NCI-H748 (cell line): Measurements from ENCODE around the gene PRKCH.

Experiments used
- DNase-seq: peaks from one replicate; lab custom pipeline; 2025; ENCODE audit not compliant: unreplicated experiment; lab: John Stamatoyannopoulos, UW

PRKCH gene

DNA sequence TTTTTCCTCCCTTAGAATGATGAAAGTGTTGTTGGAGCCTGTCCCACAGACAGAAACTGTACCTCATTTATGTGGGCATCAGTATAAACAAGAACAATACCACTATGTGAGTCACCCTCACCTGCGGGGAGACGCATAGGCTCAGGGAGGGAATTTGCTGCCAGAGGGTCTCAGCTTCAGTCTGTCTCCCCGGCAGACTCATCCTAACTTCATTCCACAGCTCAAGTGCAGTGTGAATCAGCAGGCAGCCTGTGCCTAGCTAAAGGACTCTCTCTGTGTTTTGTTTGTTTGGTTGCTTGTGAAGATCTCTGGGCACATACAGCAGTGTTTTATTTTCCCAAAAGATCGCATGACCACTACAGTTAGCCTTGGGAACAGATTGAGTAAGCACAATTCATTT lies 98.9 kb downstream of the PRKCH start:
- DNase-seq = no peak

DNA sequence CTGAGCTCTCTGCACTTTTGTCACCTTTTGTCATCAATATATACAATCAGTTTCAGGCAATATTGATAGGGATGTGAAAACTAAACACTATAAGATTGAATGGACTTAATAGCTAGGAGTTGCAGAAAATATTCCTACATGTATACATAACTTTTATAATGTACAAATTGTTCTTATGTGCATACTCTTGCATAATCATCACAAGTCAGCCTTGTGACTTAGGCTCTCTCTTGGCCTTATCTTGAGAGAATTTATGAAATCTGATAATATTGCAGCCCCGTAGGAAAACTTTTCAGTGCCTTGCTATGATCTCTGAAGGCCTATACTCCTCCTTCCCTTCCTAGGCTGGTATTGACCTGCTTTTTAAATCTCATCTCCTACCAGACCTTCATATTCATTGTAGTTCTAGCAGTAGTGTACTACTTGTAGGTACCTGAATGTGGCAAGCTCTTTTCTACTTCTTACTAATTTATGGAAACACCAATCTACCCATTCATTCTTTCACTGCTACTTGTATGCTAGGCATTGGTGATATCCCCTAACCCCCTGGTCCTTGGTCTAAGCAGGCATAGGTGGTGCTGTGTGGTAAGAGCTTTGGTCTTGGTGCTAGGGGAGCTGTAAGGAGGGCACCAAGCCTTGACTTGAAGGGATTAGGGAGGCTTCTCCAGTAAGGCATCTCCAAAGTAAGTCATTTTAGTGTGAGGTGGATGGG lies 100.0 kb downstream of the PRKCH start:
- no peak for DNase-seq

DNA sequence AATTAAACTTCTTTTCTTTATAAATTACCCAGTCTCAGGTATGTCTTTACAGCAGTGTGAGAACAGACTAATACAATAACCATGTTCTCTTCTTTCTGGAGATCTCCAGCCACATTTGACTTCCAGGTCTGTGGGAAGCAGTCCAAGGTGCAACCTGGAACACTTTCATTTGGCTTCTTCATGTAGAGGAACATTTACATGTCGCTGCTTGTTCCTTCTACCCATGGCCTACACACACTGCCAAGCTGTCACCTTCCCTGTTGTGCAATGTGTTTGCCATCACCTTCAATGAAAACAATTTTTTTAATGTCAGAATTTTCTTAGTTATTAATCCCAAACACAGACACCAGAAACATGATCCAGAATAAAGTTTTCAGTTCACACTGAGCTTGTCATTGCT lies 104.7 kb downstream of the PRKCH start:
- no peak for DNase-seq

DNA sequence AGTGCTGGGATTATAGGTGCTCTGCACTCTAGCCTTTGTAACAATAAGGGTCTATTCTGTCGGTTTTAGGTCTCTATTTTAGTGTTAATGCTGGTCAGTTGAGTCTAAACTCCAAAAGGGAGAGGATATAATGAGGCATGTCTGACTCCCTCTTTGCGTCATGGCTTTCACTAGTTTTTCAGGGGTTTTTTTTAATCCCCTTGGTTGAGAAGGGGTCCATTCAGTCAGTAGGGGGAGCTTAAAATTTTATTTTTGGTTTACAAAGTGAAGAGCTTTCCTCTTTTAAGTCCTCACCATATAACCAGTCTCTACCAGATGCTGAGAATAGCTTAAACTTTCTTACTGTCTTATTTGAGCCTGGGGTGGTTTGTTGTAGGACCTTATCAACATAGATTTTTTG lies 106.9 kb downstream of the PRKCH start:
- no peak for DNase-seq

DNA sequence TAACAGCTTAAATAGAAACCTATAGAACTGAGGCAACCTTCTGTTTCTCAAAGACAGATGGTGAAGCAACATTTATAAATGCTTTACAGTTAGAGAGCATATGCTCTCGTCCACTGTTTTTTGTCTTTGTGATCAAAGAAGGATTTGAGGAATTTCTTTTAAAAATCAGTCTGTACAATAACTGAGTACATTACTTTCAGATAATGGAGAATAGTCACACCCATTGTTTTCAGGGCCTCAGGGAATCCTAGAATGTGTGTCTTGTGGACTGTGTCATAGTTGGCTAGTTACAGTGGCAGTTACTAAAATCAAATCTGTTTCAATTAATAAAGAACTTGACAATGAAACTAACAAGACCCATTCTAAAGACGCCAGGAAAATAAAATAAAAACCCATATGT lies 107.9 kb downstream of the PRKCH start:
- no peak for DNase-seq

DNA sequence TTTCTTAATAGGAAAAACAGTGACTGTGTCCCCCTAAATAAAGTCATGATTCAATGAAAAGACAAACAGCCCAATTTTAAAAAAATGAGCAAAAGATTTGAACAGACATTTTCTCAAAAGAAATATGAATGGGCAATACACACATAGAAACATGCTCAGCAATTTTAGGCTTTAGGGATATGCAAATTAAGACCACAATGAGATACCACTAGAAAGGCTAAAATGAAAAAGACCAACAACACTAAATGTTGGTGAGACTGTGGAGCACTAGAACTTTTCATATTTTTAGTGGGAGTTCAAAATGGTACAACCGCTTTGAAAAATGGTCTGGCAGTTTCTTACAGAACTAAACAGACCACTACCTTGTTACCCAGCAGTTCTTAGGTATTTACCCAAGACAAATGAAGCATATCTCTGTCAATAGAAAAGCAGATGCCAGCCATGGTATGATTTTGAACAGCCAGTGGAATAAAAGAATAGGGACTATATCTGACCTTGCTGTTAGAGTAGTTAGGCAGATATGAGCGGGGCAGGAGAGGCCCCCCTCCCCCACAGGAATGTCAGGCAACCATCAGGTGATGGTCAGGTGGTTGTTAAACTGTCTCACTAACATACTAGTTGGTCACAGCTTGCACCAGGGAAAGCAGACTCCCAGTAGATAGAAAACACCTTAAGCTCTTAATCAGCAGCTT lies 108.8 kb downstream of the PRKCH start:
- DNase-seq = peak; percentile 84

DNA sequence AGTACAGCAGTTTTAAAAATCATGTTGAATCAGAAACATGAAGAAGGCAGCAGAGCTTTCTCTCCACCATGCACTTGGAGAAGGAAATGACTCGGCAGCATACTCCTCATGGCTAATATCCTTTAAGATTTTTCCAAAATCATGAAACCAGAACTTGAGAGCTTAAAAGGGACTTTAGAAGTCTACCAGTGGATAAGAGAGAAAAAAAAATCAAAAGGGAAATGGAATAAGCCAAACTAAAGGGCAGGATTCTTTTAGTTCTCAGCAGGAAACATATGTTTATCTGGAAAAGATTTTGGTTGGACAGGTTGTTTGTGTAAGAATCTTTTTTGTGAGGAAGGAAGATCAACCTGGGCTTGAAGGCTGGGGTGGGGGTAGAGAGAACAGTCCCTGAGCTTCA lies 111.8 kb downstream of the PRKCH start:
- no peak for DNase-seq

DNA sequence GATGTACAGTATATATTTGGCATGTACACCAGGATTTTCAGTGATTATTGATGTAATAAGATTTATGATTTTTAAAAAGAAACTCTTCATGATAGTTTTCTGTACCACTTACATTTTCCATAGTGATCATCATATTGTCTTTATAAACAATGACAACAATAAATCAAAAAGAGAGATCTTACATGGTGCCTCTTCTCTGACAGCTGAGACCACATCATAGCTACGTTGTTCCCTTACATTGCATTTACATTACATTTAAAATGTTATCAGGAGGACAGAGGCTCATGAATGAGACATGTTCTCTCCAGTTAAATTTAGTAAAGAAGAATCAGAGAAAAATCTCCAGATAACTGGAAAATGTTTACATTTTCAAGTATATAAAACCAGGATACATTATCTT lies 112.4 kb downstream of the PRKCH start:
- DNase-seq = no peak

DNA sequence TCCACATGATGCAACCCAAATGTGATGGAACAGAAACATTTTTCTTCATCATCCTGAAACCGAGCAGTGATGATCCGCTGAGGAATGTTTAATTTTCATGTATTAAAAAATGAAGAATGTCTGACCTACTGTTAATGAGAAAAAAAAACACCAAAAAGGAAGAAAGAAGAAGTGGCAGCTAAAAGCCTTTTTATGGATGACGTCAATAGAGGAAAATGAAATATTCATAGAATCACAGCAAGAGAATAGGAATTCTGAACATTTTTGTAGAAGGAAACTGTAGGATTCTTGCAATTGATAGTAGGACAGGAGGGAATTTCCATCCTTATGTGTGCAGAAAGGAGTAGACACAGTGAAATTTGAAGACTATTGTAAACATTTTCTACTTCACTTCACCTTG lies 112.9 kb downstream of the PRKCH start:
- no peak for DNase-seq

DNA sequence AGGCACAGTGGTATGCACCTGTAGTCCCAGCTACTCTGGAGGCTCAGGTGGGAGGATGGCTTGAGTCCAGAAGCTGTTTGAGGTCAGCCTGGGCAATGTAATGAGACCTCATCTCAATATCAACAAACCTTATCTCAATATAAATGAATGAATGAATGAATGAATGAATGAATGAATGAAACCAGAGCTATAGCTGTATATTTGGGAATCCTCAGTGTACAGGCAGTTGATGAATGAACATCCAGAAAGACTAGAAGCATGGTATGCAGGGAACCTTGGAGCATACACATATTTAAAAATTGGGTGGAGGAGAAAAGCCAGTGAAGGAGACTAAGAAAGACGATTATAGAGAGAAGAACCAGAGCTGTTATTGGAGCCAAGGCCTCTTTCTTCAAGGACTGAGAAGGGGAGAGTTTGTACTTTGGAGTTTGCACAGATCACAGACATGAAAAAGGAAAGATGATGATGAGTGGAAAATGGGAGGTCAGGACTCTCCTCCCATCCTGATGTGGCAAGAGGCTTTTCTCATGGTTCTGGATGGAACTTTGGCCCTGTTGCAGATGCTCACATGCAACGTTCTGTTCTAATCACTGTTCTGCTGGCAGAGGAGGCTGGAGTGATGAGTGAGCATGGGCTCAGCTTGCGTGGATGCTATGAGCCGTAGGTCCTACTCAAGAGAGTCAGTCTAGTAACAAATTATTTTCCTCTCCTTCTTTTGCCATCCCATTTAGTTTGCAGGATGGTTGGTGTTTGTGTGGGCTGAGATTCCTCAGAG lies 114.4 kb downstream of the PRKCH start:
- no peak for DNase-seq

DNA sequence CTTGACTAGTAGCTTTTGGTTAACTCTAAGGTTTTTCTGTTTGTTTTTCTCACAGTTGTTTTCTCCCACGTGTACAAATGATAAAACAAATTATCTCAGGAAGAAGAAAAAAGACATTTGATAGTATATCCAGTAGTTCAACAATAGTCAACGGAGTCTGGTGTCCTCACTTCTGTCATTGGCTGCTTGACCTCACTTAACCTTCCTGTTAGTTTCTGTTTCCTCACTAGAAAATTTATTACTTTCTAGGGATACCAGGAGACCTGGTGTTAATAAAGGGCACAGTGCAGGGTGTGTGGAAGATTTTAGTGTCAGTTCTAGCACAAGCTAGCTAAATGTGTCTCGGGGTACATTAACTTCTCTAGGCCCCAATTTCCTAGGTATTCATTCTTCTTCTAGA lies 116.0 kb downstream of the PRKCH start:
- DNase-seq = no peak

DNA sequence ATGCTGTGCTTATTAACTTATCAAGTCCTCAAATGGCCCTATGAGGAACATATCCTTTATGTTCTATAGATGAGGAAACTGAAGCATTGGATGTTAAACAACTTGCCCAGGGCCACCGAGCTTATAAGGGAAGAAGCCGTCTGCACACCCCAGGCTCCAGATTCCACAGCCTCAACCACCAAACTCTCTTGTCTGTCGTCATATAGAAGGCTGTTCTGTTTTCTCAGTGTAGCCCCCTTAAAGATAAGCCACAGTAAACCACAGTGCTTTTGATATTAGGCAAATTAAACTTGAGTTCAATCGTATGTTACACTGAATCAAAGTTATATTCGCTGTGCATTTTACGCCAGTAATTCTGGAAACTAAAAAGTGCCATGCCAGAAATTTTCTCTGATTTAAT lies 116.7 kb downstream of the PRKCH start:
- no peak for DNase-seq

DNA sequence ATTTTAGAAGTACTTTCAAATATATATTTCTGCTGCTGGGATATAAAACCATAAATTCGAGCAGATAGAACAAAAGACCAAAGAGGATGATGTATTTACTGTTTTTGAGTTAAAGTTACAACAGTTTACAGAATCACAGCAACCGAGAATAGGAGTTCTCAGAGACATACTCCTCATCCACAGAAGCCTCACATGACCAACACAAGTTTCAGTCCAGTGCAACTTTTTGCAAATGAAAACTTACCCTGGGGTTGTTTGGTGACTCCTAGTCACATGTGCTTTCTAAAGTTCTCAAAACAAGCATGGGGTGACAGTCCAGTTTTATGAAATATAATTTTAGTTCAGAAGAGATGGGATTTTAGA lies 117.1 kb downstream of the PRKCH start:
- no peak for DNase-seq

DNA sequence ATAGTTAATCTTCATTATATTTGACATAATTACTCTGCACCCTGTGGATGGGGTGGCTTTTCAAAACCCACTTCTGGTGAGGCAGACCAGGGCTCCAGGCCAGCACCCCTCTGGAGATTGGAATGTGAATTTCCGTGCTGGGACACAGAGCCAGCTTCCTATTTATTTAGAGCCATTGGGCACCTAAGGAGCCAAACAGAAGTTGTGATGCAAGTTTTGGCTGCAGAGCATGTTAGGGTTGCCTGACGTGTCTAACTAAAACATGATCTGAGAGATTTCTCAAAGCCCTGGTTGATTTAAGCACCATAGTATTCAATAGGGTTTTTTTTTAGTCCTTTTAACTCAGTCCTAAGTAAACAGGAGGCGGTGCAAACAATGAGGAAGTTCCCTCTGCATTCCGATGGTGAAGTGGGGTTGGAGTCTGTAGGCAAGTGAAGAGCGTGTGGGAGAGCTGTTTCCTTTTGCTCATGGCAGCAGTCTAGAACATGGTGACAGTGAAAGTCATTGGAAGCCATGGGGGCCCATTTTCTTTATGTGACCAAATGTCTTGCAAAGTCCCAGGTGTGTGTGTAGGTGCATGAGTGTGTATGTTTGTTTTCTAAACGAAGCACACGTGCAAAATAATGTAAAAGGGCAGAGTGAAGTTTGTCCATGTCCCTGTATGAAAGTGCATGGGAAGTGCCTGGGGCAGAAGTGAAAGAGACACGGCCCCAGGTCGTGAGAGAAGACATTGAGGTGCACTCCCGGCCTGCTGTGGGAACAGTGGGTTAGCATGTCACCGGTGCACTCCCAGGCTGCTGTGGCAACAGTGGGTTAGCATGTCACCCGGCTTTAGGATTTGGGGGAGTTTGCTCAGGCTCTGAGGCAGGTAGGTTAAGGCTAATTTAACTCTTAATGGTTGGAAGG lies 117.7 kb downstream of the PRKCH start:
- no peak for DNase-seq

DNA sequence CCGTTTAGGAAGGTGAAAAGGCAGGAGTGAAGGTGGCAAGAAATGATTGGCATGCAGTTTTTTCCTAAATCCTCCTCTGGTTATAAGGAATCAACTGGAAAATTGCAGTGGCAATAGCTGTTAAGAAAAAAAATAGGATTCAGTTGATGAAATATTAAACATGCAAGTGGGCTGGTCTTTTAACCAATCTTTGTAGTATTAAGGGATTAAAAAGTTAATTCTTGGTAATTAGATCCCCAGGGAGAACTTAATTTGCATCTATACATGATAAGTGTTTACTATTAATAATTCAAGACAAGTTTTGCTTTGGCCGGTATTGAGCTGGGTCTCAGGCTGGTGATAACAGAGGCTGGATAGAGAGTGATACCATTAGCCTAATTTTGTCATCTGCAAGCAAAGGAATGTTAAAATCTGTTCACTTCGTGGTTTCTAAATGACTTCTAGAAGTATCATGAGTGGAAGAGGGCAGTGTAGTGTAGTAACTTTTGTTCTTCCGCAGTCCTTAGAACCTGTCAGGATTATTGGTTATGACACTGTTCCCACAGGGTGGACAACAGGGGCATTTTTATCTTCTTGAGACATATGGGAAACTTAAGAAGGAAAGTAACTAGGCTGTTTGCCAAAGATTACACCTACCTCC lies 118.5 kb downstream of the PRKCH start:
- no peak for DNase-seq

DNA sequence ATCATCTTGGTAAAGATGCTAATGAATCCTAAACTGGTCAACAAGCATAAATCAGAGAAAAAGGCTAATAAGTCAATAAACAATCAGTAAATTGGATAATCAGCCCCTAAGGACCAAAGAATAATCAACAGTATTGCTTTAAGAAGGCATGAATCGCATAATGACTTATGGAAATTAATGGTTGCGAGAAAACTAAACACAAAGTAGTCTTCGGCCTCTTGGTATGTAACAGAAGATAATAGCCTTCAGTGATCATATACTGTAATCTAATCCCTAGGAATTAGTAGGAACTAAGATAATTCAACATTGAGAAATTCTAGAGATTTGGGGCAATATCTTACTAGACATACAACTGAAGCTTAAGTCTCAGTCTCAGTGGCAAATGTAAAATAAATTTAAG lies 122.1 kb downstream of the PRKCH start:
- no peak for DNase-seq

DNA sequence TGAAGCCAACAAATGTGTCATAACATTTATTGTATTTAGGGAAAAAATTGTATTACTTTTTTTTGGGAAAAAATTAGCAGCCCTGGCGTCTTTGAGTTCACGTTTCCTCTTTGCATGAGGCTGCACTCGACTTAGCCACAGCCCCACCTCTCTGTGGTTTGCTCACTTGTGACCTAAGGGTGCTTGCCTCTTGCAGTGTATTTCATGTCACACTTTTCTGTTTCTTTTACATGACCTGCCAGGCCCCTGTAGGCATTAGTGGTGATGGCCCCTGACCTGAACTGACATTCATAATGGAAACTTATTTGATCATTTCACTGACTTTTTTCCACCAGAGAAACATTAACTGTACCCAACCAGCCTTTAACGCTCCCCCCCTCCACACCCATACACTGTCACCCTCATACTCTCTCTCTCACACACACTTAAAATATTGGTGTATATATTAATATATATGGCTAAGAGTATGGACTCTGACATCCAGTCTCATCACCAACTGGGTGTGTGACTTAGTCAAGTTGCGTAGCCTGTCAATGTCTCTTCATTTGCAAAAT lies 122.9 kb downstream of the PRKCH start:
- no peak for DNase-seq

DNA sequence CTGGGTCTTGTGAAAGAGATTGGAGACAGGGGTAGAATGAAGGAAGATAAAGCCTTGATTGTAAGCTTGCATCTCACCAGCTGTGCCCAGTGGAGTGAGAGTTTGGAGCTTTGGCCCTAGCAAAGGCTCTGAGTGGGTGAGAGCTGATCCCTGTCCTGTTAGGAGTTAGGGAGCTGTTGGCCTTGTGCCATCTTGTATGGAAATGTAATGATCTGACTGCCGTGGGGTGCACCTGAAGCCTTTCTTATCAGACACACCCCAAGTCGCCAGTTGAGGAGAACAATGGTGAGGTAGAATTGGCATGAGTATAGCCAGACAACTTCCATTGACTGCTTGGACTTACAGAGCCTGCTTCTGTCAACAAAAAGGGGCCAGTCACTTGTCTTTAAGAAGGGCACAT lies 130.1 kb downstream of the PRKCH start:
- DNase-seq = no peak

DNA sequence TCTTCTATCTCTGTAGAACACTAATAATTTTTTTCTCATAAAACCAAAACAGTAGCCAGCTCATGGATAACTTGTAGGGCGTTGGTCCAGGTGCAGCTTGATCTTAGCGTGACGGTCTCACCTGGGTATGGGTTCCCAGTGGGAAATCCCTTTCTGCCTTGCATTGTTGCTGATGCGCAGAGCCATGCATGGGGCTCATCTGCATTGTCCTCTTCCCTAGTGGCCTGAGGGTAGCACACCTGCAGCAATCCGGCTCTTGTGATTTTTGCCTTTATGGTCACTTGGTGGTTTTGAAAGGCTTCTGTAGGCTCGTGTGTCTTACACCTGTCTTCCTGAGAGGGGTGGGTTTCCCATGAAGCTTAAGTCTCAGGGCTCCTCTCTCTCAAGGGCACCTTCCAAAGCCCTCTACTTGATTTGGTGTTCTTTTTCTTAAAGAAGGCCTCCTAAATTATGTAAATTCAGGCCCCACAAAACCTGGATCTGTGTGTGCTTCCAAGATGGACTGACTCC lies 130.6 kb downstream of the PRKCH start:
- DNase-seq = no peak

DNA sequence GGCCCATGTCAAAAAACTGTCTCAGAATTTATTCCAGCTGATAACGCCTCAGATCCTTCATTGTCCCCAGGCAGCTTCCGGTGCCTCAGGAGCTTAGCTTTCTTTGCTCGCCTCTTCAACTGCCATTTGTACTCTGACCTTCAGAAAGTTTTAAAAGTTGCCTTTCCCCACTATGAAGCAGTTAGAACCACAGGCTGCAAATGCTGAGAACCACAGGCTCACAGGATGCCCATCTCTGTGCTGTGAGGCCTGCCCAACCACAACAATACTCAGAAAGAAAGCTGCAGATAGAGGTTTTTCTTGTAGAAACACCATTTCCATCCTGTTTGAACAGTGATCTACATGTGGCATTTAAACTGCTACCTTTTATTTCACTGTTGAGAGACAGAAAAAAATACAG lies 131.1 kb downstream of the PRKCH start:
- no peak for DNase-seq
